ENCODE results near the gene SSX4B. TPM values are rescaled to one million over a fixed set of nuclear protein-coding genes. Genes with fewer than 3 reads are reported as not detected.
"Not testable (repeated sequence)": the region's sequence is repeated elsewhere in the genome, so short reads cannot be mapped to it uniquely, and the experiment has no call there.

SSX4B gene
- total RNA-seq, 1 experiment from 2014 or later: not detected

- in situ Hi-C loops (cut with HindIII; ENCODE audit: low pct_unique_long_range_greater_than_20kb, low sequenced_read_pairs); DNase-seq (ENCODE audit: low read depth): not testable (repeated sequence)
Observed at GRCh38 chrX:48359281-48359680, 52.5 kb downstream of the SSX4B start.

- DNase-seq (ENCODE audit: low read depth): no peak
- in situ Hi-C loops (cut with HindIII; ENCODE audit: low pct_unique_long_range_greater_than_20kb, low sequenced_read_pairs): no loop called here
Observed at GRCh38 chrX:48357681-48358080, 54.1 kb downstream of the SSX4B start.

- DNase-seq (ENCODE audit: low read depth); in situ Hi-C loops (cut with HindIII; ENCODE audit: low pct_unique_long_range_greater_than_20kb, low sequenced_read_pairs): not testable (repeated sequence)
Observed at GRCh38 chrX:48356315-48357094, 55.3 kb downstream of the SSX4B start, which contains the start of gene SSX3. SSX3 (minus strand) TSS chrX:48356703; CDS start chrX:48355249, 1,454 bp downstream.

Other genes starting within 250 kb of the SSX4B start
- 0.26 TPM in 1 of 2 replicates, not detected in the other for gene SSX5, start 215.2 kb downstream of the SSX4B start, total RNA-seq (2014; rRNA removed; shearing (Covaris generic); ENCODE audit: low replicate concordance)
- gene SSX1, start 156.6 kb downstream of the SSX4B start, total RNA-seq (2014; rRNA removed; shearing (Covaris generic); ENCODE audit: low replicate concordance): 0.51 and 1.2 TPM in 2 replicates
- gene SSX3, start 55.3 kb downstream of the SSX4B start, total RNA-seq (2014; rRNA removed; shearing (Covaris generic); ENCODE audit: low replicate concordance): not detected in 2 replicates
- not detected in 2 replicates for gene SSX4, start 28.4 kb downstream of the SSX4B start, total RNA-seq (2014; rRNA removed; shearing (Covaris generic); ENCODE audit: low replicate concordance)
- gene SLC38A5, start 58.3 kb upstream of the SSX4B start, total RNA-seq (2014; rRNA removed; shearing (Covaris generic); ENCODE audit: low replicate concordance): 2.5 TPM in 1 of 2 replicates, not detected in the other
- 126 and 139 TPM in 2 replicates for gene FTSJ1, start 64.2 kb upstream of the SSX4B start, total RNA-seq (2014; rRNA removed; shearing (Covaris generic); ENCODE audit: low replicate concordance)
- 149 and 151 TPM in 2 replicates for gene PORCN, start 97.0 kb upstream of the SSX4B start, total RNA-seq (2014; rRNA removed; shearing (Covaris generic); ENCODE audit: low replicate concordance)
- gene EBP, start 109.8 kb upstream of the SSX4B start, total RNA-seq (2014; rRNA removed; shearing (Covaris generic); ENCODE audit: low replicate concordance): 66.8 and 118 TPM in 2 replicates
- gene TBC1D25, start 127.8 kb upstream of the SSX4B start, total RNA-seq (2014; rRNA removed; shearing (Covaris generic); ENCODE audit: low replicate concordance): 1.6 and 2.8 TPM in 2 replicates
- 143 and 168 TPM in 2 replicates for gene RBM3, start 162.5 kb upstream of the SSX4B start, total RNA-seq (2014; rRNA removed; shearing (Covaris generic); ENCODE audit: low replicate concordance)
- 70.4 and 125 TPM in 2 replicates for gene WDR13, start 185.5 kb upstream of the SSX4B start, total RNA-seq (2014; rRNA removed; shearing (Covaris generic); ENCODE audit: low replicate concordance)